BE2C (cell line): ENCODE results near the gene VPS41.

Experiments
- DNase-seq: peaks from one replicate; pipeline ENCODE4 v3.0.0-alpha.2; 2020
- H3K27me3 ChIP-seq: fragments of 250-450 bp; sonication (Bioruptor Pico); 2 replicates; pipeline ENCODE4 v1.5.1; 2020; ENCODE audit warnings: mild to moderate bottlenecking
- H3K36me3 ChIP-seq: fragments of 250-450 bp; sonication (Bioruptor Pico); 2 replicates; pipeline ENCODE4 v1.5.1; 2020; ENCODE audit warnings: mild to moderate bottlenecking
- H3K4me1 ChIP-seq: fragments of 250-450 bp; sonication (Bioruptor Pico); 2 replicates; pipeline ENCODE4 v1.5.1; 2020
- H3K4me3 ChIP-seq: 2 replicates; pipeline ENCODE4 v1.5.1; 2011; ENCODE audit warnings: low read depth, low read length
- H3K9me3 ChIP-seq: fragments of 250-450 bp; sonication (Bioruptor Pico); 2 replicates; pipeline ENCODE4 v1.5.1; 2020
- TF ChIP-seq, protein P1 (sequence below): IDR thresholded peaks from 2 replicates; pipeline ENCODE4 v1.5.1; 2012; ENCODE audit warnings: mild to moderate bottlenecking, low read depth, low read length

The VPS41 gene

DNA sequence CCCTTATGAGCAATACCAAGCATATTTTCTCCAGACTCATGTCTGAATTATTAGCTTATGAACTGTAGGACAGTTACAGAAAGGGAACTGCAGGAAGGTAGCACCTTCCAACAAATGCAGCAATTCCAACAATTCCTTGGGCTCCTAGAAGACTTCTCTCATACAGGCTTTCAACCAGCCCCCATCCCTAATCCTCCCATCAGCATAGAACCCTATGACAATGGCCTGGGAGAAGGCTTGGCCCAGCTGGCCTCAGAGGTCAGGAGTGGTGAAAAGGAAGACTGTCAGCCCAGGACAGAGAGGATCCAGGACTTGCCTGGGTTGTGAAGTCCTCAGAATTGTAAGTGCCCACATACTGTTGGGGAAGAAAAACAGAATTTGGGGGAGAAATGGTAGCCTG is 5.9 kb downstream of the VPS41 start:
- no peak for DNase-seq
- H3K27me3 ChIP-seq, result no peaks in the 10 kb centered on the region
- peaks cover 5% of the 10 kb centered on the region; the same call in 1 of the 2 replicates for H3K4me1 ChIP-seq
- TF ChIP-seq, protein P1, sequence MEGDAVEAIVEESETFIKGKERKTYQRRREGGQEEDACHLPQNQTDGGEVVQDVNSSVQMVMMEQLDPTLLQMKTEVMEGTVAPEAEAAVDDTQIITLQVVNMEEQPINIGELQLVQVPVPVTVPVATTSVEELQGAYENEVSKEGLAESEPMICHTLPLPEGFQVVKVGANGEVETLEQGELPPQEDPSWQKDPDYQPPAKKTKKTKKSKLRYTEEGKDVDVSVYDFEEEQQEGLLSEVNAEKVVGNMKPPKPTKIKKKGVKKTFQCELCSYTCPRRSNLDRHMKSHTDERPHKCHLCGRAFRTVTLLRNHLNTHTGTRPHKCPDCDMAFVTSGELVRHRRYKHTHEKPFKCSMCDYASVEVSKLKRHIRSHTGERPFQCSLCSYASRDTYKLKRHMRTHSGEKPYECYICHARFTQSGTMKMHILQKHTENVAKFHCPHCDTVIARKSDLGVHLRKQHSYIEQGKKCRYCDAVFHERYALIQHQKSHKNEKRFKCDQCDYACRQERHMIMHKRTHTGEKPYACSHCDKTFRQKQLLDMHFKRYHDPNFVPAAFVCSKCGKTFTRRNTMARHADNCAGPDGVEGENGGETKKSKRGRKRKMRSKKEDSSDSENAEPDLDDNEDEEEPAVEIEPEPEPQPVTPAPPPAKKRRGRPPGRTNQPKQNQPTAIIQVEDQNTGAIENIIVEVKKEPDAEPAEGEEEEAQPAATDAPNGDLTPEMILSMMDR, result no peak
- no peaks in the 10 kb centered on the region for H3K9me3 ChIP-seq
- H3K36me3 ChIP-seq, result no peaks in the 10 kb centered on the region
- no peak overlapping the region for H3K4me3 ChIP-seq

DNA sequence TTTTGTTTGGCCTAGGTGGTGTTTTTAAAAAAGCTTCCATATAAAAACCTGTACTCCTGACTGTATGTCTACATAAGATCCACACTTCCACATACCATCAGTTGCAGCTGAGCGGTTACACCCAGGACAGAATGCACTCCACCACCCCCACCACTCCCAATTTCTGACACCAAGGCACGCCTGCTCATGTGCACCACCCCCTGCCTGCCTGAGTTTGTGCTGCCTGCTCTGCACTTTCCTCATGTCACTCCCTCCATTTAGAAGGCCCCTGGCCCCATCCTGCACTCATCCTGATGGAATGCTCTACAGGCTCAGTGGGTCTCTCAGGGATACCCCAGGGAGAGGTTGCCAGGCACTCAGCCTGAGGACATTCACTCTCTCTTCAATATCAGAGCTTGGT is 6.5 kb downstream of the VPS41 start:
- H3K9me3 ChIP-seq, result no peaks in the 10 kb centered on the region
- TF ChIP-seq, protein P1, result no peak
- H3K27me3 ChIP-seq, result no peaks in the 10 kb centered on the region

DNA sequence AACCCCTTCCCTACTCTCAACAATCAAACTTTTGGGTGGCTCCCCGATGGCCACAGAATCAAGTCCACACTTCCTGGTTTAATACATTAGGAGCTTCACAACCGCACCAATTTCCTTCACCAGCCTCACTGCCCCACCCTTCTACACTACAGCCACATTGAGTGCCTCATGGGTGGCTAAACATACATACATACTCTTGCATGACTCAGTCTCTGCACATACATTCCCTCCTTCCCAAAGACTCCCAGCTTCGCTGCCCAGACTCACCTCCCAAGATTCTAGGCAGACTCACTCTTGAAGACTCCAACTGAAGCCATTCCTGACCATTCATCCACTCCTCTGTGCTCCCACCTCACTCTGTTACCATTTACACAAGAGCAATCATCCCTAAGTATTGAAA is 15.9 kb downstream of the VPS41 start:
- H3K4me1 ChIP-seq, result no peaks in the 10 kb centered on the region
- no peak for DNase-seq
- H3K9me3 ChIP-seq, result no peaks in the 10 kb centered on the region
- no peak overlapping the region for H3K4me3 ChIP-seq
- H3K27me3 ChIP-seq, result no peaks in the 10 kb centered on the region
- no peaks in the 10 kb centered on the region for H3K36me3 ChIP-seq
- TF ChIP-seq, protein P1, result no peak

More for the DNA sequence above, 6.5 kb downstream of the VPS41 start:
- Histone ChIP-seq H3K4me3 (no peak overlapping the region), H3K4me1 (peaks cover 5% of the 10 kb centered on the region; the same call in 1 of the 2 replicates), H3K36me3 (no peaks in the 10 kb centered on the region)
- no peak for DNase-seq

DNA sequence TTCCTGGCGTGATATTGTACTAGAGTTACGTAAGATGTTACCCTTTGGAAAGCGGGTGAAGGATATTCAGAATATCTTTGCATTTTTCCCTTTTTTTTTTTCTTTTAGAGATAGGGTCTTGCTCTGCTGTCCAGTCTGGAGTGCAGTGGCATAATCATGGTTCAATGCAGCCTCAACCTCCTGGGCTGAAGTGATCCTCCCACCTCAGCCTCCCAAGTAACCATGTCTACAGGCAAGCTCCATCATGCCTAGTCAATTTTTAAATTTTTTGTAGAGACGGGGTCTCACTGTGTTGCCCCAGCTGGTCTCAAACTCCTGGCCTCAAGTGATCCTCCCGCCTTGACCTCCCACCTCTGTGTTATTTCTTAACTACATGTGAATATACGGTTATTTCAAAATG is 18.4 kb downstream of the VPS41 start:
- TF ChIP-seq, protein P1, result no peak
- H3K4me3 ChIP-seq, result no peak overlapping the region
- DNase-seq, result no peak
- no peaks in the 10 kb centered on the region for H3K36me3 ChIP-seq
- no peaks in the 10 kb centered on the region for H3K27me3 ChIP-seq
- H3K9me3 ChIP-seq, result no peaks in the 10 kb centered on the region
- H3K4me1 ChIP-seq, result no peaks in the 10 kb centered on the region

DNA sequence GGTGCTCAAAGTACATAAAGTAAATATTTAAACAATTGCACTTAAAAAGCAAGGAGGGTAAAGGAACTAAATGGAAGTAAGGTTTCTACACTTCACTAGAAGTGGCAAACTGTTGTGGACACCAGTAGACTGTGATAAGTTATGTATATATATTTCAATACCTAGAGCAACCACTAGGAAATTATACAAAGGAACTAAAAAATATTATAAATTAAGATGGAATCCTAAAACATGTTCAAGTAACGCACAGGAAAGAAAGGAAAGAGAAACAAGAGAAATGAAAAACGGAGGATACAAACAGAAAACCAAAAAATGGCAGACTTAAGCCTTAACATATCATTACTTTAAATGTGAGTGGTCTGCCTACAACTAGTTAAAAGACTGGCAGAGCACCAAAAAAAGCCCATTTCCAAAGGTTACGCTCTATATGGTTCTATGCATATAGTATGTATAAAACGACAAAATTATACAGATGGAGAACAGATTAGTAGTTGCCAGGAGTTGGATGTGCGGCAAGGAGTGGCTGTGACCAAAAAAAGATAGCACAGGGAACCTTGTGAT is 19.0 kb downstream of the VPS41 start:
- H3K36me3 ChIP-seq, result no peaks in the 10 kb centered on the region
- no peak overlapping the region for H3K4me3 ChIP-seq
- no peak for DNase-seq
- TF ChIP-seq, protein P1, result peak; percentile 5; the same call in 1 of the 2 replicates
- H3K27me3 ChIP-seq, result no peaks in the 10 kb centered on the region
- H3K9me3 ChIP-seq, result no peaks in the 10 kb centered on the region
- no peaks in the 10 kb centered on the region for H3K4me1 ChIP-seq

DNA sequence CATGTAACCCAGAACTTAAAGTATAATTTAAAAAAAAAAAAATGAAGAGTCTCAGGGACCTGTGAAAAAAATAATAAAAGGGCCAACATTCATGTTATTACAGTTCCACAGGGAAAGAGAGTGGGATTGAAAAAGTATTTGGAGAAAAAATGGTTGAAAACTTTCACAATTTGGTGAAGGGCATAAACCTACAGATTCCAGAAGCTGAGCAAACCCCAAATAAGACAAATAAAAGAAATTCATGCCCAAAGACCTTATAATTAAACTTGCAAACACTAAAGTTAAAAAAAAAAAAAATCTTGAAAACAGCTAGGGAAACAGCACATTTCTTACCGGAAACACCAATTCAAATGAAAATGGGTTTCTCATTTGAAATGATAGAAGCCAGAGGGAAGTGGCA is 19.9 kb downstream of the VPS41 start:
- Histone ChIP-seq H3K36me3 (no peaks in the 10 kb centered on the region), H3K4me1 (no peaks in the 10 kb centered on the region), H3K4me3 (no peak overlapping the region), H3K27me3 (no peaks in the 10 kb centered on the region), H3K9me3 (no peaks in the 10 kb centered on the region)
- TF ChIP-seq, protein P1, result no peak
- DNase-seq, result no peak
